HCT116 (cell line): ENCODE results near the gene SLC2A9. TPM values are rescaled to one million over a fixed set of nuclear protein-coding genes. Genes with fewer than 3 reads are reported as not detected.

Source experiments
- ATAC-seq: fragments of 200-7000 bp; cut with Tn5 transposase; 2 replicates; pipeline ENCODE4 v1.9.1; 2020; ENCODE audit warnings: mild to moderate bottlenecking, moderate library complexity
- BruUV-seq: library from RNA; stranded (reverse); fragments of 400-500 nt; replicated peaks from 2 replicates; lab custom pipeline; 2021; lab: Mats Ljungman, UMichigan
- CTCF ChIA-PET: fragments of 300-600 bp; sonication (Branson Sonifier 250); formaldehyde crosslinking; loops from one replicate; lab custom pipeline; 2021; ENCODE audit warnings: antibody characterized with exemption; lab: Charles Lee
- POLR2A ChIA-PET: fragments of 300-600, 350-600 bp; sonication (Branson Sonifier 250); formaldehyde crosslinking; loops from one replicate; lab custom pipeline; 2021; ENCODE audit warnings: antibody characterized with exemption; lab: Charles Lee
- RAD21 ChIA-PET, 2 experiments: fragments of 300-600 bp; sonication (Branson Sonifier 250); formaldehyde crosslinking; loops; one replicate each; lab custom pipeline; 2023; ENCODE audit warnings: low total read pairs in 2 of 2; ENCODE audit not compliant: uncharacterized antibody in 2 of 2, unreplicated experiment in 2 of 2, low non-redundant PET in 1 of 2; lab: Charles Lee
- DNase-seq: peaks from one replicate; pipeline ENCODE4 v3.0.0-alpha.2; 2010; ENCODE audit warnings: low read depth, low spot score
- H2AFZ ChIP-seq: fragments of 200-600 bp; shearing (Covaris generic), sonication (generic); 2 replicates; pipeline ENCODE4 v1.6.1; 2017; ENCODE audit warnings: low read depth, mixed run types, mixed read lengths, antibody characterized with exemption, low read length; ENCODE audit not compliant: poor library complexity, severe bottlenecking
- H3K27ac ChIP-seq: 2 replicates; pipeline ENCODE4 v1.5.1; 2012; ENCODE audit warnings: low read depth, low read length
- H3K27me3 ChIP-seq: fragments of 200-600 bp; sonication (generic); 2 replicates; pipeline ENCODE4 v1.6.1; 2016; ENCODE audit warnings: mixed run types, low read length, mixed read lengths; ENCODE audit not compliant: insufficient read depth
- H3K36me3 ChIP-seq, 2 experiments: fragments of 200-500 bp in 1 of 2; fragments of 200-600 bp in 1 of 2; sonication (Bioruptor generic) in 1 of 2; sonication (generic) in 1 of 2; 2 replicates each; pipeline versions ENCODE4 v1.5.1 to v1.6.1; 2014 to 2016; ENCODE audit warnings: low read length in 2 of 2, inconsistent platforms in 1 of 2, mixed read lengths in 1 of 2, mixed run types in 1 of 2; ENCODE audit not compliant: insufficient read depth in 2 of 2, control insufficient read depth in 1 of 2
- H3K4me1 ChIP-seq, 2 experiments: fragments of 200-600 bp in 1 of 2; sonication (generic) in 1 of 2; 2 replicates each; pipeline versions ENCODE4 v1.5.1 to v1.6.1; 2012 to 2017; ENCODE audit warnings: low read length in 2 of 2, inconsistent platforms in 1 of 2, mild to moderate bottlenecking in 1 of 2, mixed read lengths in 1 of 2, mixed run types in 1 of 2, moderate library complexity in 1 of 2; ENCODE audit not compliant: insufficient read depth in 2 of 2, control insufficient read depth in 1 of 2
- H3K4me2 ChIP-seq: fragments of 200-600 bp; sonication (generic); 2 replicates; pipeline ENCODE4 v1.6.1; 2017; ENCODE audit warnings: mixed run types, low read length, mixed read lengths
- H3K4me3 ChIP-seq, 2 experiments: fragments of 200-600 bp in 1 of 2; sonication (generic) in 1 of 2; replicated peaks in 1 of 2; 2 replicates each; pipeline ENCODE4 v1.5.1; 2011 to 2016; ENCODE audit warnings: low read length in 2 of 2, control low read depth in 1 of 2, low read depth in 1 of 2, mild to moderate bottlenecking in 1 of 2, mixed read lengths in 1 of 2, mixed run types in 1 of 2
- H3K79me2 ChIP-seq: fragments of 200-600 bp; sonication (generic); 2 replicates; pipeline ENCODE4 v1.6.1; 2017; ENCODE audit warnings: mild to moderate bottlenecking, mixed run types, low read length, moderate library complexity, mixed read lengths; ENCODE audit not compliant: insufficient read depth
- H3K9ac ChIP-seq: fragments of 200-600 bp; sonication (generic); 2 replicates; pipeline ENCODE4 v1.6.1; 2016; ENCODE audit warnings: low read length, mixed read lengths
- H3K9me2 ChIP-seq: fragments of 200-600 bp; sonication (generic), shearing (Covaris generic); 2 replicates; pipeline ENCODE4 v1.6.1; 2017; ENCODE audit warnings: mixed run types, mild to moderate bottlenecking, moderate library complexity; ENCODE audit not compliant: insufficient read depth
- H3K9me3 ChIP-seq, 2 experiments: fragments of 200-500 bp in 1 of 2; fragments of 200-600 bp in 1 of 2; sonication (Bioruptor generic) in 1 of 2; sonication (generic) in 1 of 2; 2 replicates each; pipeline ENCODE4 v1.6.1; 2014 to 2017; ENCODE audit warnings: low read length in 2 of 2, mixed read lengths in 2 of 2, inconsistent platforms in 1 of 2, low read depth in 1 of 2, mild to moderate bottlenecking in 1 of 2, mixed run types in 1 of 2, moderate library complexity in 1 of 2; ENCODE audit not compliant: control insufficient read depth in 1 of 2, insufficient read depth in 1 of 2
- H4K20me1 ChIP-seq: fragments of 200-600 bp; sonication (generic), shearing (Covaris generic); 2 replicates; pipeline ENCODE4 v1.6.1; 2017; ENCODE audit warnings: mixed run types, mild to moderate bottlenecking, moderate library complexity; ENCODE audit not compliant: insufficient read depth
- CBX3 ChIP-seq: IDR thresholded peaks from 2 replicates; pipeline ENCODE4 v1.6.1; 2012; ENCODE audit warnings: low read depth
- EZH2 ChIP-seq: fragments of 200-600 bp; sonication (generic); IDR thresholded peaks from 2 replicates; pipeline ENCODE4 v1.6.1; 2017; ENCODE audit warnings: antibody characterized with exemption, mixed run types
- EZH2phosphoT487 ChIP-seq: fragments of 200-600 bp; IDR thresholded peaks from 2 replicates; pipeline ENCODE4 v1.6.1; 2018; ENCODE audit warnings: antibody characterized with exemption, borderline replicate concordance
- POLR2A ChIP-seq: IDR thresholded peaks from 2 replicates; pipeline ENCODE4 v1.7.0; 2011; ENCODE audit warnings: borderline replicate concordance; ENCODE audit not compliant: insufficient read depth, insufficient read length; ENCODE audit errors: extremely low read depth
- POLR2AphosphoS5 ChIP-seq: IDR thresholded peaks from 2 replicates; pipeline ENCODE4 v1.6.1; 2011; ENCODE audit warnings: mild to moderate bottlenecking, low read depth, low read length, moderate library complexity
- RAD21 ChIP-seq: IDR thresholded peaks from 2 replicates; pipeline ENCODE4 v1.6.1; 2012; ENCODE audit warnings: low read depth, mild to moderate bottlenecking
- REST ChIP-seq: IDR thresholded peaks from 2 replicates; pipeline ENCODE4 v1.6.1; 2012; ENCODE audit warnings: low read depth
- ZBTB33 ChIP-seq: IDR thresholded peaks from 2 replicates; pipeline ENCODE4 v1.6.1; 2011; ENCODE audit warnings: mild to moderate bottlenecking, low read length, moderate library complexity; ENCODE audit not compliant: insufficient replicate concordance; ENCODE audit errors: extremely low read depth
- ZFX ChIP-seq: fragments of 450-650 bp; IDR thresholded peaks from 2 replicates; pipeline ENCODE4 v1.6.1; 2017
- intact Hi-C: fragments of 100-400 bp; cut with micrococcal nuclease; formaldehyde crosslinking; loops from 2 replicates; pipeline ENCODE4 v1.10.0; 2022
- total RNA-seq: library from RNA; stranded (reverse); gene quantifications from one replicate; pipeline ENCODE4 v1.2.1, GENCODE V29; 2021; ENCODE audit not compliant: unreplicated experiment

Gene SLC2A9
- total RNA-seq, 1 experiment from 2014 or later, result 2.2 TPM

- H3K9me3 ChIP-seq, result no peaks in the 10 kb centered on the region
- H3K4me3 ChIP-seq, result no peak overlapping the region
- no peak overlapping the region for H3K27ac ChIP-seq
- H4K20me1 ChIP-seq, result no peaks in the 10 kb centered on the region
- CTCF ChIA-PET, result no interaction called here
- intact Hi-C loops, result no loop called here
- H3K36me3 ChIP-seq, result no peaks in the 10 kb centered on the region
- no peaks in the 10 kb centered on the region for H3K27me3 ChIP-seq
- no peaks in the 10 kb centered on the region for H3K79me2 ChIP-seq
- no peaks in the 10 kb centered on the region for H3K4me1 ChIP-seq
- POLR2A ChIA-PET, result no interaction called here
- no peak overlapping the region for H2AFZ ChIP-seq
- TF ChIP-seq RAD21 (no peak), POLR2A (no peak), CBX3 (no peak), EZH2phosphoT487 (no peak), POLR2AphosphoS5 (no peak), ZFX (no peak), ZBTB33 (no peak), REST (no peak), EZH2 (no peak)
- no peak for DNase-seq
- RAD21 ChIA-PET, result no interaction called here
- no peaks in the 10 kb centered on the region for H3K9me2 ChIP-seq
- BruUV-seq, result no TSS peak
- H3K9ac ChIP-seq, result no peak overlapping the region
- H3K4me2 ChIP-seq, result no peak overlapping the region
- ATAC-seq, result no peak
These were observed 35.2 kb upstream of the SLC2A9 start for GRCh38 chr4:10056334-10057022.
